ENCODE results near the gene IL23A. TPM values are rescaled to one million over a fixed set of nuclear protein-coding genes. Genes with fewer than 3 reads are reported as not detected.
"Not testable (repeated sequence)": the region's sequence is repeated elsewhere in the genome, so short reads cannot be mapped to it uniquely, and the experiment has no call there.

Gene IL23A
- total RNA-seq, 1 donor from 2014 or later: not detected

DNA sequence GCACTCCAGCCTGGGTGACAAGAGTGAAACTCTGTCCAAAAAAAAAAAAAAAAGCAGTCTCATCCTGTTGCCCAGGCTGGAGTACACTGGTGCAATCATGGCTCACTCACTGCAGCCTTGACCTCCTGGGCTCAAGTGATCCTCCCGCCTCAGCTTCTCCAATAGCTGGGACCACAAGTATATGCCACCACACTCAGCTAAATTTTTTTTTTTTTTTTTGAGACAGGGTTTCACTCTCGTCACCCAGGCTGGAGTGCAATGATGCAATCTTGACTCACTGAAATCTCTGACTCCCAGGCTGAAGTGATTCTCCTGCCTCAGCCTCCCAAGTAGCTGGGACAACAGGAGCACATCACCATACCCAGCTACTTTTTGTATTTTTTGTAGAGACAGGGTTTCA lies 17.7 kb upstream of the IL23A start:
- no peak for DNase-seq
- ATAC-seq (ENCODE audit: poor library complexity): no peak
- intact Hi-C loops (cut with DNase I): no loop called here

DNA sequence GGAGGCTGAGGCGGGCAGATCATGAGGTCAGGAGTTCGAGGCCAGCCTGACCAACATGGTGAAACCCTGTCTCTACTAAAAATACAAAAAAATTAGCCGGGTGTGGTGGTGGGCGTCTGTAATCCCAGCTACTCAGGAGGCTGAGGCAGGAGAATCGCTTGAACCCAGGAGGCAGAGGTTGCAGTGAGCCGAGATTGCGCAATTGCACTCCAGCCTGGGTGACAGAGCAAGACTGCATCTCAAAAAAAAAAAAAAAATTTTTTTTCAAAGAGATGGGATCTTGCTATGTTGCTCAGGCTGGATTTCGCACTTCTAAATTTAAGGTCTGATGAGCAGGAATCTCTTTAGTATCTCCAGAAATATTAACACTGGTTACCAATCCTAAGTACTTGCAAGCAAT lies 17.1 kb upstream of the IL23A start:
- intact Hi-C loops (cut with DNase I); DNase-seq; ATAC-seq (ENCODE audit: poor library complexity): not testable (repeated sequence)

DNA sequence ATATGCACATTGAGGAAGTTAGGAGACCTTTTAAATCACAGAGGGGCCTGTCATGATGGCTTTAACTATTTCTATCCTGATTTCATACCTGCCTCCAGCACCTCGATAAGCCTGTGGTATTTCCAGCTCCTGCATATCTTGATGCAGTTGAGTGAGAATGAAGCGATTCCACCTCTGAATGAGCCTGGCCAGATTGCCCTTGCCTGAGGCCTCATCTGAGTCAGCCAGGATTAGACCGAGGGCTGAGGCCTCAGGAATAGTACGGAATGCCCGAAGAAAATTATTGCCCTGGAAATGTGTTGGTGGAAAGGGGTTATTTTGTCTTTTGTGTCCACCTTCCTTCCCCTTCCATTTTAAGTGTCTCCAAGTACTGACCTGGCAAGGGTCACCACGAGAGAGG lies 14.5 kb upstream of the IL23A start:
- DNase-seq (no peak), ATAC-seq (ENCODE audit: poor library complexity) (no peak)
- intact Hi-C loops (cut with DNase I): no loop called here

DNA sequence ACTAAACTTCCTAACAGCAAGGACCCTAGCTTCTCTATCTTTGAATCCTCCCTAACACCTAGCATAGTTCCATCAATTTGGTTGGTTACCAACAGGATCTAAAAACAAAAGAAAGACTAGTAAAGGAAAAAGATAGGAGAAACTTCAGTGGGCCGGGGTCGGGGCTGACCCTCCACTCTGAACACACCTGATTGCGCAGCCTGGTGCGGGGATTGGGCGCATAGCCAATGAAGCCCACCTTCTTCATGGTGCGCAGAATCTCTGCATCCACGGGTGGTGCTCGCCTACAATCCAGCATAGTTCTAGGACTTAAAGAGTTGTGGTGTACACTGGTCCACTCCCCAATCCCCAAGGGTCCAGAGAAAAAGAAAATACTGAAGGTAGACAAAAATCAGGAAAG lies 12.6 kb upstream of the IL23A start:
- ATAC-seq (ENCODE audit: poor library complexity): no peak
- no peak for DNase-seq
- intact Hi-C loops (cut with DNase I): no loop called here

DNA sequence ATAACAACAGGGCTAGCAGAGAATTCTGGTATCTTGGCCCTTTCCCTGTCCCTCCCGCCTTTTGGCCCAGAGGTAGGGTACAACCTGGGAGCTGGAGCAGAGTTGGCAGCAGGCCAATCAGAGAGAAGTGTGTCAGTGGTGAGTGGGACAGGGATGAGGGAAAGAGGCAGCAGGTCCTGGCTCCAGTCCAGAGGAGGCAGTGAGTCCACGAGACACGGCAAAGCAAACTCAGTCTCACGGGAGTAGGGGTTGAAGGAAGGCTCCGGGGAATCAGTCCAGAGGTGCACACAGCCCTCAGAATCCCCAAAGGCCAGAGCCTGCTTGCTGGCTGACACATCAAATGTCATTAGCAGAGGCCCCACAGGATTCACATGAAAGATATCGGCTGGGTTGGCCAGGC lies 12.2 kb upstream of the IL23A start:
- DNase-seq (peak; percentile 42), ATAC-seq (ENCODE audit: poor library complexity) (peak; percentile 22)
- intact Hi-C loops (cut with DNase I): no loop called here

DNA sequence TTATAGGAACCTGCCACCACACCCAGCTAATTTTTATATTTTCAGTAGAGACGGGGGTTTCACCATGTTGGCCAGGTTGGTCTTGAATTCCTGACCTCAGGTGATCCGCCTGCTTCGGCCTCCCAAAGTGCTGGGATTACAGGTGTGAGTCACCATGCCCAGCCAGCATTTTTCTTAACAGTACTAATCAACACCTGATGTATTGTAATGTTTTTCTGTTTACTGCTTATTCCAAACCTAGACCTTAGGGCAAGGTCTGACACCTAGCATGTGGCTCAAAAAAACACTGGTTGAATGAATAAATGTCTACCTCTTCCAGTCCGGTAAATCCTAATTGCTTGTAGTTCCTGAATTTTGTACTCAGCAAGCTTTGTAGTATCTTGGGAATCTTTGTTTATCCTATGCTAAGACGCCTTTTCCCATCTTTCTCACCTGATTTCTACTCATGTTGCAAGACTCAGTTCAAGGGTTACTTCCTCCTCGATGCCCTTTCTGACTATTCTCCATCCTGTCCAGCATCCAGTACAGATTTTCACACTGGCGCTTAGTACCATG lies 7.7 kb upstream of the IL23A start:
- intact Hi-C loops (cut with DNase I): no loop called here
- no peak for ATAC-seq (ENCODE audit: poor library complexity)
- no peak for DNase-seq

DNA sequence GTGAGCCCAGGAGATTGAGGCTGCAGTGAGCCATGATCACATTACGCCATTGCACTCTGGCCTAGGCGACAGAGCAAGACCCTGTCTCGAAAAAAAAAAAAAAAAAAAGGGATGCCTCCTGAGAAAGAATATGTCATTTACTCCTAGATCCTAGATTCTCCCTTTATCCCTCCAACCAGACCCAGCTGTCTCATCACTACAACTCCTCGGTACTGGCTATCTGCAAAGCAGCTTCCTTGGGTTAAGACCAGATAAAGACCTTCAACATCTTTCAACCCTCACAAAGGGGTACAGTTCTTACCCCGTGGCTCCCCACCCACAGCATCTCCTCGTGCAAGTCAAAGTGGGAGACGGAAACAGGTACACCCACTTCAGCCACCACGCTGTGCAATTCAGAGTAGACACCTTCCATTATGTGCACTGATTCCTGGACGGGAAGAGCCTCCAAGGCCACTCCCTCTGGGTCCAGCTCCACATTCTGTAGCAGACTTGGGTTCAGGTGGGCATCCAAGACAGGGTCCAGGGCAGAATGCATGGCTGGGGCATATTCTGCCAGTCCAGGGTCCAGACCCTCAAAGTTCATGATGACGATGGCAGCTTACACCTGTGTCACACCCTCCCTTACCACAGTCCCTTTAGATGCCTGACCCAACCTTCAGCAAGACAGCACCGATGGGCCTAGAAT lies 6.0 kb upstream of the IL23A start:
- intact Hi-C loops (cut with DNase I): no loop called here
- DNase-seq (no peak), ATAC-seq (ENCODE audit: poor library complexity) (no peak)

DNA sequence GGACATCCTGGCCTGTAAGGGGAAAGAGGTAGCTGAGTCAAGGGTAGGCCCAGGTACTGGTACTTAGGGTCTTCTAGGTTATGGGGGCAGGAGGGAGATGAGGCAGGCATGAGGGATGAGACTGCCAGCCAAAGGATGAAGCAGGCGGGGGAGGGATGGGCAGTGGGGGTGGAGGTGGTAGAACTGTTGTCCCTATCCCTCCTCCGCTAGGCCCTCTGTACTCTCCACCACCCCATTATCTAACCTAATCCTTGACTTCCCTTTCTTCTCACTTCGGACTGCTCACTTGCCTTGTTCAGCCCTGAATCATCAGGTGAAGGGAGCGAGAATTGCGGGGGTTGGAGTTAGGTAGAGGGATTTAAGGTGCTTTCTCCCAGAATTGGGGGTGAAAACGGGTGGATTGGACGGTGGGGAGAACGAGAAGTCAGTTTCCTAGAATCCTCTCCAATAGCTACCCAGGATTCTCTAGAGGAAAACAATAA lies 5.4 kb upstream of the IL23A start:
- DNase-seq: no peak
- intact Hi-C loops (cut with DNase I): no loop called here
- ATAC-seq (ENCODE audit: poor library complexity): peak; percentile 3

DNA sequence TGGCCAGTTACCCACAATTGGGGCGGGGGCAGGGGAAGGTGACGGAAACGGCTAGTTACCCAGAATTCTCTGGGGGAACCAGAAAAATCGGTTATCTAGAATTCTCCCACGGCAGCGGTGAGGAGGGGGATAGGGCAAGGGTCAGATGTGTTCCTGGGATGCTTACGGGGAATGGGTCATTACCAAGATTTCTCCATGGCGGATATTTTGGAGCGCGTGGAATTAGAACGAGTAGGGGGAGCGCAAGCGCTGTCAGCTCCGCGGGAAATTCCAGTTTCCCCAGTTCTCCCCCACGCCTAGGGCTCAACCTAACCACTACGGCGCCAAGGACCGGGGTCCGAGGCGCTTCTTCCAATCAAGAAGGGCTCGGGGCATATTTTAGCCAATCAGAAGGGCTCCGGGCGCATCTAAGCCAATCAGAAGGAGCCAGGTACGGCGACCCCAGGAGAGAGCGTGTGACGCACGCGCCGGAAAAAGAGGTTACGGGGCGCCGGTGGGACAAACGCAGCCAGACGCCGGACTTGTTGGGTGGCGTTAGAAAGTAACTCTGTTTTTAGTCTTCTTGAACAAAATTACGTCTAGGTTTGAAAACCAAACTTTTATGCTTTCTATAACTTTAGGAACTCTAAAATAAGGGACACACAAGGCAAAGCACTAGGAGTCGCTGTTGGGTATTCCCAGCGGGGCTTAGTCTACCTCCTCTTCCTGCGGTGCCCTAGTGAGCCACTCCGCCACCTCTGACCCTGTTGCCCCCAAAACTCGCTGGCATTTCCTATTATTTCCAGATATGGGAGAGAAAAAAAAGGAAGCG lies 4.8 kb upstream of the IL23A start, which contains the start of gene PAN2:
TSS of gene PAN2 (minus strand) at position 322 of the 811 bp plus-strand sequence. CDS start 906 bp downstream, outside the sequence.
- ATAC-seq (ENCODE audit: poor library complexity) (peak; percentile 99), DNase-seq (peak; percentile 97)
- intact Hi-C loops (cut with DNase I): no loop called here

DNA sequence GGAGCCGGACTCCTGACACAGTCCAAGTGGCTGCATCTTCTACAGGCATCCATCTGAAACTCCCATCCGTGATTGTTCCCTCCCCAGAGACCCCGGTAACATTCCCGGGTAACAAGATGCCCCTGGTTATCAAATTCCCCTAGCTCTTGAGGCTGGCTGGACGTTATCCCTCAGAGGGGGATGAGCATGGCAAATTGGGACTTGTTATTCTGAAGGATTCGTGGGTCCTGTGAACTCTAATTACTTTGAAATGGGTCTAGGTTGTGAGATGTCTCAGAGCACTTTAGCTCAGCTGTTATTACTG lies 4.2 kb upstream of the IL23A start:
- no peak for DNase-seq
- no peak for ATAC-seq (ENCODE audit: poor library complexity)
- intact Hi-C loops (cut with DNase I): no loop called here

DNA sequence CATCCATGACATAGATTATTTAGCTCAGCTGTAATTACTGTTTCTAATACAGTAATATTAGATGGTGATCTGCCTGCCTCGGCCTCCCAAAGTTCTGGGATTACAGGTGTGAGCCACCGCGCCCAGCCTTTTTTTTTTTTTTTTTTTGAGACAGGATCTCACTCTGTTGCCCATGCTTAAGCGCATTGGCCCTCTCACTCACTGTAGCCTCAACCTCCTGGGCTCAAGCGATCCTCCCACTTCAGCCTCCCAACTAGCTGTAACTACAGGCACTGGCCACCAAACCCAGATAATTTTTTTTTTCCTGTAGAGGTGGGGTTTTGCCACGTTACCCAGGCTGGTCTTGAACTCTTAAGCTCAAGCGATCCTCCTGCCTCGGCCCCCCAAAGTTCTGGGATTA lies 3.2 kb upstream of the IL23A start:
- intact Hi-C loops (cut with DNase I); DNase-seq; ATAC-seq (ENCODE audit: poor library complexity): not testable (repeated sequence)

DNA sequence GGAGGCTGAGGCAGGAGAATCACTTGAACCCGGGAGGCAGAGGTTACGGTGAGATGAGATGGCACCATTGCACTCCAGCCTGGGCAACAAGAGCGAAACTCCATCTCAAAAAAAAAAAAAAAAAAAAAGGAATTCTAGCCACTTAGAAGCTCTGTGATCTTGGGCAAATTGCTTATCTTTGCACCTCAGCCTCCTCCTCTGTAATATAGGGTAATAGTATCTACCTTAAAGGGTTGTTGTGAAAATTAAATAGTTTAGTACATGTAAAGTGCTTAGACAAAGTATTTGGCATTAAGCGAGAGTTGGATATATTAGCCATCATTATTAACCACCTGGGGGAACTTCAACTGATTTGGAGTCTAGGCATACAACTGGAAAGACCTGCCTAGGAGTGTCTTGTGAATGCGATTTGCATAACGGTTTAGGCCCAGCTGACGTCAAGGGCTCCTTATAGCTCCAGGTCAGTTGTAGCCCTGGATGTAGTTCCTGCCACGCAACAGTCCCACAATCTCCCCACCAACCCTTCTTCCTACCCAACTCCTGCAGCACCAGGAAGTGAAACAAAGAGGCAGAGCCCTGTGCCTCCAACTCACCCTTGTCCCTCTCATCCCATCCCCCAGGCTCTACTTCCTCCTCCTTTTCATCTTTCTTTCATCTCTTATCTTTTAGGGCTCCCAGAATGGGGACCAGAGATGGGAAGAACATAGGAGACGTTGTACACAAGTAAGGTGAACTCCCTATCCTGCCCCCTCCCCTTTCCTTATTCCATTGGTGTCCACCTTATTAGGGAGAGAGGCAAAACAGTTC lies 2.1 kb upstream of the IL23A start:
- intact Hi-C loops (cut with DNase I): no loop called here

DNA sequence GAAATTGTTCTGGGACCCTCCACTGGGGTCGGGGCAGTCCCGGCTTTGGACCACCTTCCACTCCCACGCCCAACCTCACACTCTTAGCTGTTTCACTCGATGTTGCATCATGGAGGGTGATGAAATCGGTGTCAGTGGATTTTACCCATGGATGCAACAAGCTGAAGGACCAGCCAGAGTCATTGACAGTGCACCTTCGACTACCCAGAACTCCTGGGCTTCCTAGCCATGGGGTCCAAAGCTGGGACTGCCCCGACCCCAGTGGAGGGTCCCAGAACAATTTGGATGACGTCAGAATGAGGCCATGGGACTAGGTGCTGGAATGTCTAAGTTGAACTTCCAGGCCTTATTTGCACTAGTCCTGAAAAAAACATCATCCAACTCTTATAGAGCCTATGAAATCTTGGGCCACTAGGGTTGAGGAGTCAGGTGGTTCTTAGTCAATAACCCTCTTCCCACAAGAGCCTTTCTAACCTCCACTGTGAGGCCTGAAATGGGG lies 882 bp upstream of the IL23A start:
- intact Hi-C loops (cut with DNase I): no loop called here
- ATAC-seq (ENCODE audit: poor library complexity) (no peak), DNase-seq (no peak)

More for the DNA sequence above, 2.1 kb upstream of the IL23A start:
- no peak for DNase-seq
- no peak for ATAC-seq (ENCODE audit: poor library complexity)

DNA sequence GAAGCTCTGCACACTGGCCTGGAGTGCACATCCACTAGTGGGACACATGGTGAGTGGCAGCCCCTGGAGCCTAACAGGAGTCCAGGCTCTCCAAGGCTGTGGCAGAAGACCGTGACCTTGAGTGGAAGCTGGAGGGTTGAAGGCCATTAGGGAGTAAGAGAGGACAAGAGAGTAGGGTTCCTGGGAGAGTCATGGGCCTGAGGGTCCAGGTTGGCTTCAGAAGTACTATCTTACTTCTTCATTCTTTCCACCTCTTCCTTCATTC lies 406 bp downstream of the IL23A start:
- DNase-seq (no peak), ATAC-seq (ENCODE audit: poor library complexity) (no peak)
- intact Hi-C loops (cut with DNase I): no loop called here

DNA sequence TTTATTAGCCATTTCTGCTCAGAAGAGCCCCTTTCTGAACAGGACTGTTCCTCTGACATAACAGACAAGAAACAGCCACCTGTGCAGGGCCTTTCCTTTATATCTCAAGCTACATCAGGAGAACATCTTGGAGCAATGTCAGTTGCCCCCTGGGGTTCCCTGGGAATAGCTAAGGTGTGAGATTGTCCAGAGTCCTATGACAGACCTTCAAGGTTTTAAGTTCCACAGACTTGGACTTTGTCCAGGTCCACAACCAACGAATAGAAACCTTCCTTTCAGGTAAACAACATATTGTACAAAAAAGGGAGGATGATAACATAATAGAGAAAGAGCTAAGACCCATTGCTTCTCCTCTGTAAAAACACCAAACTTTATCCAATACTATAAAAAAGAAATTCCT lies 2.9 kb downstream of the IL23A start:
- no peak for ATAC-seq (ENCODE audit: poor library complexity)
- intact Hi-C loops (cut with DNase I): no loop called here
- no peak for DNase-seq

DNA sequence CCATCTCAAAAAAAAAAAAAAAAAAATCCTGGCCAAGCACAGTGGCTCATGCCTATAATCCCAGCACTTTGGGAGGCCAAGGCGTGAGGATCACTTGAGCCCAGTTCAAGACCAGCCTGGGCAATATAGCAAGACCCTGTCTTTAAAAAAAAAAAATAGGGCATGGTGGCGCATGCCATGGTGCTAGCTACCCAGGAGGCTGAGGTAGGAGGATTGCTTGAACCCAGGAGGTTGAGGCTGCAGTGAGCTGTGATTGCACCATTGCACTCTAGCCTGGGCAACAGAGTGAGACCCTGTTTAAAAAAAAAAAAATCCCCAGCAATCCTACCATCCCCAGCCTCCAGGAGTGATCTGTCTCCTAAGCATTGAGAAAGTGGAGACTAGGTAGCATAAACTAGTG lies 3.6 kb downstream of the IL23A start:
- ATAC-seq (ENCODE audit: poor library complexity); intact Hi-C loops (cut with DNase I); DNase-seq: not testable (repeated sequence)

DNA sequence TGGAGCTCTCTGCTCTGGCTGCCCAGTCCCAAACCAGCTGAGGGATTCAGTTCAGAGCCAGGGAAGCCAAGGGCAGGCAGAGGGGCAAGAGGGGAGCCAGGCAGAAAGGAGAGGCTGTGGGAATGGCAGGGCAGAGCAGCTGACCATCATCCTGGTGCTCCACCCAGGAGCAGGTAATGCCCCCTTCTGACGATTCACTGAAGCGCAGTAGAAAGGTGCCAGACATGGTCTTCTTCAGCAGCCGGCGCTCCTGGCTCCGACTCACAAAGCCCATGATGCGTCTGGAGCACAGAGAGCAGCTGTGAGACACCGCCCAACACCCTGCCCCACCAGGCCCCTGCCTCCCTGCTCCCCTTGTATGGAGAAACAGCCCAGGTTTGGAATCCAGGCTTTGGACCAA lies 8.0 kb downstream of the IL23A start:
- DNase-seq (no peak), ATAC-seq (ENCODE audit: poor library complexity) (peak; percentile 19)
- intact Hi-C loops (cut with DNase I): no loop called here

DNA sequence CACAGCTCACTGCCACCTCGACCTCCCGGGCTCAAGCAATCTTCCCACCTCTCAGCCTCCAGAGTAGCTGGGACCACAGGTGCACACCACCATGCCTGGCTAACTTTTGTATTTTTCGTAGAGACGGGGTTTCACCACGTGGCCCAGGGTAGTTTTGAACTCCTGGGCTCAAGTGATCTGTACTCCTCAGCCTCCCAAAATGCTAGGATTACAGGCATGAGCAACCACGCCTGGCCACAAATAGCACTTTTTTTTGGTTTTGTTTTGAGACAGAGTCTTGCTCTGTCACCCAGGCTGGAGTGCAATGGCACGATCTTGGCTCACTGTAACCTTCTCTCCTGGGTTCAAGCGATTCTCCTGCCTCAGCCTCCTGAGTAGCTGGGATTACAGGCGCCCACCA lies 8.6 kb downstream of the IL23A start:
- DNase-seq; ATAC-seq (ENCODE audit: poor library complexity); intact Hi-C loops (cut with DNase I): not testable (repeated sequence)

DNA sequence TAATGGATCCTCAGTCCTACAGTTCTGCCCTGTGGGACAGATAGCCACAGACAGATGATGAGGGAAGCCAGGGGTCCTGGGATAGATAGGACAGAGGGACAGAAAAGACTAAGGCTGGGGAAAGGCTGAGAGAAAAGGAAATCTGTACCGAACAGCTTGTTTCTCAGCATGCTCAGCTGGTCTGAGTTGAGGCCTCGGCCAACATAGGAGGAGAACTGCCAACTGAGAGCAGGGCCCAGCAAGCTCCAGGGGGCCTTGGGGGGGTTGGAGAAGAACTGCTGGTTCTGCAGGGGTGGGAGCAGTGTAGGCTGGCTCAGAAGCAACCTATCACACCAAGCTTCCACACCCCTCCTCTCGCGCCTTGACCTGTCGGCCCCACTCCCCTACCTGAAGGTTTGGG lies 10.1 kb downstream of the IL23A start:
- intact Hi-C loops (cut with DNase I): no loop called here
- DNase-seq (no peak), ATAC-seq (ENCODE audit: poor library complexity) (no peak)

Measured in Right ventricle myocardium superior (tissue), 1 donor.